ENCODE data around the gene DNMBP. TPM values are rescaled to one million over a fixed set of nuclear protein-coding genes. Genes with fewer than 3 reads are reported as not detected.

Gene DNMBP
- total and polyA plus RNA-seq, 2 donors (not counting 3 experiments of a cell fraction or from before 2014, with no cell fraction given): 32.0 to 53.4 TPM

DNA sequence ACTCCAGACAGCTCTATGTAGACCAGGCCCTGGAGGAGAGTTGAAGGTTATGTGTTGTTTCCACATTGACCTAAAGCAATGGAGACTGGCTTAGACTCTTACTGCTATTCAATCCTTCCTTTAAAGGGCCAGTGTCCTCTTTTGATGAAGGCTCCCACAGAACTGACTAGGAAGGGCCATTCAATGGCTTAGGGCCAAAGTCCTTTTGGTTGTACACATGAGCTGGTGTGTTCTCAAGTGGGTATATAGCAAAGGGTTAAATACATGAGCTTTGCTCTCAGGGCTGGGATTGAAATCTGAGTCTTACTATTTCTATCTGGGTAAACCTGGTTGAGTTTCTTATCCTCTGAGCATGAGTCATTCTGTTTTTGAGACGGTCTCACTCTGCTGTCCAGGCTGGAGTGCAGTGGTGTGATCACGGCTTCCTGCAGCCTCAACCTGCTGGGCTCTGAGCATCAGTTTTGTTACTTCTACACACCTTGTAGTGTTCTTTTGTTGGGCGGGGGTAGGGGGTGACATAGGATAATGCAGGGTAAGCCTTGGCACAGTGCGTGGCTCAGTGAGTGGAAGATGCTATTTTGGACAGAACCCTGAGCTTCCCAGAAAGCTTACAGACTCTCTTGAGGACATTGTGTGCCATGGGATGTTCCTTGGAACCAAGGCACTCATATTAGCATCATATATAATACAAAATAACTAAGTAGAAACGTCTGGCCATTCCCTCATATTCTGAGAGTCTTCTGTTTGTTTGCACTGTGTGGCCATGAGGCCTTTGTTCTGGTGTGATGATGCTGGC lies 137.2 kb downstream of the DNMBP start:
- BruUV-seq (replicated peaks): no TSS peak
- H3K4me1 ChIP-seq (ENCODE audit: control insufficient read depth, extremely low read depth, insufficient read depth, low read length): peaks cover 4% of the 10 kb centered on the region
- H3K4me3 ChIP-seq (replicated peaks in 1 of 3; ENCODE audit: insufficient read depth in 1 of 3, low read depth in 1 of 3, low read length in 3 of 3): no peak overlapping the region
- no peaks in the 10 kb centered on the region for H3K9me1 ChIP-seq (replicated peaks; ENCODE audit: control insufficient read depth, extremely low read depth, insufficient read depth, low read length)
- ChIA-PET POLR2A (interaction anchor here (0.6 kb wide), 1 partner anchor 474 kb away, joined by 5 read pairs; the partner anchor contains the start of gene SCD), CTCF (interaction anchor here (1.3 to 2.2 kb wide), 2 partner anchors 13 to 137 kb away, joined by 6 to 9 read pairs; partner anchors contain the start of gene DNMBP)
- H3K36me3 ChIP-seq (ENCODE audit: control insufficient read depth in 2 of 2, extremely low read depth in 1 of 2, insufficient read depth in 2 of 2, low read length in 2 of 2): peaks cover 22 to 26% of the 10 kb centered on the region in 2 experiments
- no peaks in the 10 kb centered on the region for H3K9me3 ChIP-seq (replicated peaks; ENCODE audit: control insufficient read depth, insufficient read depth, low read length)
- H4K20me1 ChIP-seq (replicated peaks; ENCODE audit: control insufficient read depth, extremely low read depth, insufficient read depth, low read length): no peaks in the 10 kb centered on the region
- H3K9ac ChIP-seq (replicated peaks; ENCODE audit: extremely low read depth, insufficient read depth, low read length): no peak overlapping the region
- no peak overlapping the region for H3K4me2 ChIP-seq (ENCODE audit: insufficient read depth, low read length)
- no peak overlapping the region for H3K27ac ChIP-seq (ENCODE audit: insufficient read depth, low read depth, low read length)
- DNase-seq (ENCODE audit: low read depth, low spot score) (peak; percentile 40), FAIRE-seq (no peak)
- dilution Hi-C loops (cut with MboI; ENCODE audit: extremely low pct_ligation_motif_present, low sequenced_read_pairs): no loop called here
- TF ChIP-seq MYC (IDR thresholded peaks at IDR 0.05; ENCODE audit: low read depth, low read length) (no peak), FOS (IDR thresholded peaks at IDR 0.05; ENCODE audit: borderline replicate concordance, insufficient read depth, low read length) (peak; percentile 42), EZH2 (IDR thresholded peaks at IDR 0.05; ENCODE audit: borderline replicate concordance, low read depth, low read length, severe bottlenecking) (no peak), JUN (IDR thresholded peaks at IDR 0.05; ENCODE audit: borderline replicate concordance, insufficient read depth, insufficient read length, low read depth) (no peak), POLR2A (IDR thresholded peaks at IDR 0.05; ENCODE audit: low read depth, low read length) (peak; percentile 39), POLR2AphosphoS5 (IDR thresholded peaks at IDR 0.05; ENCODE audit: insufficient read depth, low read depth, low read length) (peak; percentile 36), GATA2 (IDR thresholded peaks at IDR 0.05; ENCODE audit: insufficient read depth, insufficient read length, low read depth, low read length) (no peak)
- TF ChIP-seq, protein P1, sequence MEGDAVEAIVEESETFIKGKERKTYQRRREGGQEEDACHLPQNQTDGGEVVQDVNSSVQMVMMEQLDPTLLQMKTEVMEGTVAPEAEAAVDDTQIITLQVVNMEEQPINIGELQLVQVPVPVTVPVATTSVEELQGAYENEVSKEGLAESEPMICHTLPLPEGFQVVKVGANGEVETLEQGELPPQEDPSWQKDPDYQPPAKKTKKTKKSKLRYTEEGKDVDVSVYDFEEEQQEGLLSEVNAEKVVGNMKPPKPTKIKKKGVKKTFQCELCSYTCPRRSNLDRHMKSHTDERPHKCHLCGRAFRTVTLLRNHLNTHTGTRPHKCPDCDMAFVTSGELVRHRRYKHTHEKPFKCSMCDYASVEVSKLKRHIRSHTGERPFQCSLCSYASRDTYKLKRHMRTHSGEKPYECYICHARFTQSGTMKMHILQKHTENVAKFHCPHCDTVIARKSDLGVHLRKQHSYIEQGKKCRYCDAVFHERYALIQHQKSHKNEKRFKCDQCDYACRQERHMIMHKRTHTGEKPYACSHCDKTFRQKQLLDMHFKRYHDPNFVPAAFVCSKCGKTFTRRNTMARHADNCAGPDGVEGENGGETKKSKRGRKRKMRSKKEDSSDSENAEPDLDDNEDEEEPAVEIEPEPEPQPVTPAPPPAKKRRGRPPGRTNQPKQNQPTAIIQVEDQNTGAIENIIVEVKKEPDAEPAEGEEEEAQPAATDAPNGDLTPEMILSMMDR (IDR thresholded peaks at IDR 0.05; ENCODE audit: extremely low read depth in 1 of 2, insufficient read depth in 1 of 2, low read depth in 1 of 2, low read length in 2 of 2): no peak
- TF ChIP-seq, protein P2, sequence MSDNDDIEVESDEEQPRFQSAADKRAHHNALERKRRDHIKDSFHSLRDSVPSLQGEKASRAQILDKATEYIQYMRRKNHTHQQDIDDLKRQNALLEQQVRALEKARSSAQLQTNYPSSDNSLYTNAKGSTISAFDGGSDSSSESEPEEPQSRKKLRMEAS (IDR thresholded peaks at IDR 0.05; ENCODE audit: insufficient read depth, insufficient read length): no peak
- H3K79me2 ChIP-seq (ENCODE audit: control insufficient read depth, insufficient read depth, low read length): peaks cover under 1% of the 10 kb centered on the region
- no peak overlapping the region for H2AFZ ChIP-seq (ENCODE audit: low read depth, low read length)
- no peaks in the 10 kb centered on the region for H3K27me3 ChIP-seq (ENCODE audit: control insufficient read depth in 2 of 2, insufficient read depth in 2 of 2, low read length in 2 of 2)
- intact Hi-C loops (cut with micrococcal nuclease): no loop called here

Measured in endothelial cell of umbilical vein (primary cell).